ENCODE measurements around the gene AMZ1.
A peak's percentile ranks its signal among the peaks of the same experiment; 100 is the strongest.

The AMZ1 gene

GRCh38 chr7:2687881-2688318 lies at the start of gene AMZ1:
Gene AMZ1 (plus strand): TSS chr7:2688202. CDS start chr7:2700452, 12,250 bp downstream.
- in situ Hi-C loops (cut with MboI; ENCODE audit: low pct_unique_long_range_greater_than_20kb, low sequenced_read_pairs): no loop called here
- no peak for DNase-seq

DNA sequence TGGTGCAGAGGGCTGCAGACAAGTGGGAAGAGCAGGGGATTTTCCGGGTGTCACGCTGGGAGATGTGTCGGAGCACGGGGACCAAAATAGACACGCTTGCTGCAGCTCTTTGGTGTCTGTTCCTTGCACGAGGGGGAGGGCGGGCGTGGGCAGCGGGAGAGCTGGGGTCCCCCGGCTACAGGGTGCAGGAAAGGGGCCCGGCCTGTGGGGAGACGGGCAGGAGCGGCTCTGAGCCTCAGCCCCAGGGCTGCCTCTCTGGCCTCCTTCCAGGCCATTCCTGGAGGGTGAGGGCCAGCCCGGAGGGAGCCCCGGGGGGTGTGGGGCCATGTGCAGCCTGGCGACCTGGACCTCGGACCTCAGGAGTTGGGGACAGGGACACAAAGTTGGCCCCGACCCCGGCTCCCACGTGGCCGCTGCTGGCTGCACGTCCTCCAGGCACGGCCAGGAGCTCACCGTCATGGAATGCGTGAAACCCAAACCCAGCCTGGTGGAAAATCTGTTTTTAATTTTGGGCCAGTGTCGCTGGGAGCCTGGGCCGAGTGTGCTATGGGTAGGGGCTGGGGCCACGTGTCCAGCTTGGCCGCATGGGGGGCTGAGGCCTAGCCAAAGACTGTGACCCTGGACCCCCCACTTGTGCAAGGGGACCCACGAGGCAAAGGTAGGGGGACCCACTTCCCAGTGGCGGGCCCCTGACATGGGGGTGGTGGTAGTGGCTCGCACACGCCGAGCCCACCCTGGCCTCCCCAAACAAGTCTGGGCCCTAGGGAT lies 49.6 kb upstream of the AMZ1 start:
- in situ Hi-C loops (cut with MboI; ENCODE audit: low pct_unique_long_range_greater_than_20kb, low sequenced_read_pairs): no loop called here
- DNase-seq: no peak

- no peak for DNase-seq
- in situ Hi-C loops (cut with MboI; ENCODE audit: low pct_unique_long_range_greater_than_20kb, low sequenced_read_pairs): no loop called here
Observed at GRCh38 chr7:2639181-2639681, 48.8 kb upstream of the AMZ1 start.

DNA sequence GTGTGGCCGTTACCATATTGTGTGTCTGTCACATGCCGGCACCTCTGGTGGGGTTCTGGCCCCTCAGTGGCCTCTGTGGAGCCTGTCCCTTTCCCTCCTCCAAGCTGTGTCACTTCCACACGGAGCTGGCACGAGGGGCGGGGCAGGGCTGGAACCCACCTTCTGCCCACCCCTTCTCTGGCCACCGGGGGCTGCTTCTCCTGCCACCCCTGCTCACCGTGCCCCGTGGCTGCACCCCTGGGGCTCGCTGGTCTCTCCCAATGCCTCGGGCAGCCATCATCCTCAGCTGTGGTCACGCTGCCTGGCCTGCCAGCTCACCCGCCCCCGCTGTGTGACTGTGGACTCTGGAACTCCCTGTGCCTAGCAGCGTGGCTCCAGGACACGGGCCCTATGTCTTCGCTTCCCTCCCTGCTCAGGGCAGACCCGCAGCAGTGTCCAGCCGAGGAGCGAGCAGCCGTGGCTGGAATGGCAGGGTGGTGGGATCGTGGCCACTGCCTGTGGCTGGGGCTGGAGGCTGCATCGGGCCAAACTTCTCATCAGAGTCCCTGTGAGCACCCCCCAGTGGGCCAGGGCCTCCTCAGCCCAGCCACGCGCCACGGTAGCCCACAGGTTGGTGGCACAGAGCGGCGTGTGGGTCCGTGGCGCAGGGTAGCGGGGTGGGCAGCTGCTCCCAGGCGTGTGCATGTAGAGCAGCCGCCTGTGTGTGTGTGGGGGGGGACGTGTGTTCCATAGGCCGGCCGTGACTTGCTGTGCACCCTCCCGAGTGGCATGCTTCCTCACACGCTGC lies 48.1 kb upstream of the AMZ1 start:
- no peak for DNase-seq
- in situ Hi-C loops (cut with MboI; ENCODE audit: low pct_unique_long_range_greater_than_20kb, low sequenced_read_pairs): no loop called here

DNA sequence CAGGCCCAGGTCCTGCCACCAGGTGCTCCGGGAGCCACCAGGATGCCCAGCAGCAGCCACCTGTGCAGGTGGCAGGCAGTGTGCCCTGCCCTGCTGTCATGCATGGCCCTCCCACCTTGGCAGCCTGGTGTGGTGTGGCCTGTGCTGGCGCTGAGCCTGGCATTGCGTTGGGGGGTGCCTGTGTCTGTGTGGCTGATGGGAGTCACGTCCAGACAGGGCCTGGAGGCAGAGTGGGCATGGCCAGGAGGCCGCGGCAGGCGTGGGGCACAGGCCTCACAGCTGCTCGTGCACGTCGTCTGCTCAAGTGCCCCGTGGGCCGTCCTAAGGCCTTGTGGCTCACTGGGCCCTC lies 47.5 kb upstream of the AMZ1 start:
- no peak for DNase-seq
- in situ Hi-C loops (cut with MboI; ENCODE audit: low pct_unique_long_range_greater_than_20kb, low sequenced_read_pairs): no loop called here

- in situ Hi-C loops (cut with MboI; ENCODE audit: low pct_unique_long_range_greater_than_20kb, low sequenced_read_pairs): no loop called here
- DNase-seq: no peak
Observed at GRCh38 chr7:2640846-2641316, 47.1 kb upstream of the AMZ1 start.

DNA sequence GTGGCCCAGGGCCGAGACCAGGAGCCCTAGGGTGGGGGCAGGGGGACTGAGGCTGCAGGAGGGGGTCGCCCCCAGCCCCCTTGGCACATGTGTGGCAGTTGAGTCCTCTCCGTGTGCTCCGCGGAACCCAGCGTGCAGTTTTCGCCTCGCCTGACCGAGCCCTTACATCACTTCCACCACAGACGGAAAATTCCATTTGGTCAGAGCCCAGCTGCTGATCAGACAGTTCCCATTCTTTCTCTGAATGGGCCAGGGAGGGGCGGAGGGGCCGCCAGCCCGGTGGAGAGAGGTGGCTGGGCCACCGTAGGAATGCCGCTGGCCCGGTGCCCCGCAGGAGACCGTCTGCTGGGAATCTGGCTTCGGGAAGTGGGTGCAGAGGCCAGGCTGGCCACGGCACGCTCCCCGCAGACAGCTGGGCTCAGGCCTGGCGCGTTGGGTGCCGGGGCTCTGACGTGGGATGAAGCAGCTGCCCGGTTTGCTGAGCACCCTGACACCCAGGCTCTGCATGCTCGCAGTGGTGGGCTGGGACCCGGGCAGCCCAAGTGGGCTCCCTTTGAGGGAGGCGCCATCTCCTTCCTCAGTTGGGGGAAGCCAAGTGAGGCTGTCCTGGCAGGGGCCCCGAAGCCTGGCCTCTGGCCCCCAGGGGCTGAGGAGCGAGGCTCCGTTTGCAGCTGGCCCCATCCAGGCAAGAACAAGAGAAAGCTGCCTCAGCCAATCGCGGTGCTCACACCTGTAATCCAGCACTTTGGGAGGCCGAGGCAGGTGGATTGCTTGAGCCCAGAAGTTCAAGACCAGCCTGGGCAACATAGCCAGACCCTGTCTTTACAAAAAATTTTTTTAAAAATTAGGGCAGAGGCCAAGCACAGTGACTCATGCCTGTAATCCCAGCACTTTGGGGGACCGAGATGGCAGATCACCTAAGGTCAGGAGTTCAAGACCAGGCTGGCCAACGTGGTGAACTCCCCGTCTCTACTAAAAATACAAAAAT lies 46.3 kb upstream of the AMZ1 start:
- in situ Hi-C loops (cut with MboI; ENCODE audit: low pct_unique_long_range_greater_than_20kb, low sequenced_read_pairs): no loop called here
- peak; percentile 80 for DNase-seq

GRCh38 chr7:2643386-2644219 lies 44.4 kb upstream of the AMZ1 start:
- peak; percentile 24 for DNase-seq
- in situ Hi-C loops (cut with MboI; ENCODE audit: low pct_unique_long_range_greater_than_20kb, low sequenced_read_pairs): no loop called here

DNA sequence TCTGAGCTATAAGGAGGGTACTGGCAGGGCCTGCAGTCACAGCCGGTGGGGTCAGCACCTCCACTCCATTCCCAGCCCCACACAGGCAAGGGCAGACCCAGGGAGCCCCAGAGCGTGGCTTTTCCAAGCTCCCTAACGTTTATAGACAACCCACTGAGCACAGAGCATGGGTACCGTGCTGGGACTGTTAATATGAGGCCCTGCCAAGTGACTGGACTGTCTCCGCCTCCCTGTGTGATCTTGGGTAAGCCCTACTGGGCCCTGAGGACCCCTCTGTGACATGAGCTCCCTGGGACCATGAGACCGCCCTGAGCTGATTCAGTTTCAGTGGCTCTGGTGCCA lies 43.8 kb upstream of the AMZ1 start:
- in situ Hi-C loops (cut with MboI; ENCODE audit: low pct_unique_long_range_greater_than_20kb, low sequenced_read_pairs): no loop called here
- no peak for DNase-seq

DNA sequence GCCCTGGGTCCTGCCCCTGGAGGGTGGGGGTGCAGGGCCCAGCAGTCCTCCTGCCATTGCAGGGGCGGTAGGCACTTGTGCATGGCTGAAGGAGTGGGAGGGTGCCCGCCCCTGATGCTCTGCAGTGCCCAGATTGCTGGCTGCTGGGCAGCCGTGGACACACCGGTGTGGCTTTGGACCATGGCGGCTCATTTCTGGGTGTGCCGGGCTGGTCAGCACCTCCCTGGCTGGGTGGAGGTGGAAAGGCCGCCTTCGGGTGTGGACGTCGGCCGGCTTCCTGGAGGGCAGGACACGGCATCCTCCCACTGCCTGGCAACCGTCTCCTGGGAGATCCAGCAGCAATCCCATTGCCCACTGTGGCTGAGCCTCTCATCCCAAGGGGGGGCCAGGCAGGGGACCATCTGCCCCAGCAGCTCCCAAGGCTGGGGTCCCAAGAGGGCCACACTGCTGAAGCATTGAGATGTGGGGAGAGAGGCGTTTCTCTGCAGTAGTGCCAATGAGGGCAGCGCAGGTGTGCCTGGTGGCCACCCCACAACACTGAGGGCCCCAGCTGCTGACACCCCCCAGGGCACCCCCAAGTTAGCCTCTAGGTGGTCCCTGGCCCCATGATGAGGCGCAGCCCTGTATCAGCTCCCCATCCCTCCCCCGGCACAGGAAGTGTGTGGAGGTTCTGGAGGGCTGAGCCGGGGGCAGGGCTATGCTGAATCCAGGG lies 43.3 kb upstream of the AMZ1 start:
- no peak for DNase-seq
- in situ Hi-C loops (cut with MboI; ENCODE audit: low pct_unique_long_range_greater_than_20kb, low sequenced_read_pairs): no loop called here

- in situ Hi-C loops (cut with MboI; ENCODE audit: low pct_unique_long_range_greater_than_20kb, low sequenced_read_pairs): no loop called here
- DNase-seq: peak; percentile 90
Observed at GRCh38 chr7:2645274-2645868, 42.6 kb upstream of the AMZ1 start.

GRCh38 chr7:2646336-2646679 lies 41.7 kb upstream of the AMZ1 start:
- in situ Hi-C loops (cut with MboI; ENCODE audit: low pct_unique_long_range_greater_than_20kb, low sequenced_read_pairs): no loop called here
- DNase-seq: no peak

DNA sequence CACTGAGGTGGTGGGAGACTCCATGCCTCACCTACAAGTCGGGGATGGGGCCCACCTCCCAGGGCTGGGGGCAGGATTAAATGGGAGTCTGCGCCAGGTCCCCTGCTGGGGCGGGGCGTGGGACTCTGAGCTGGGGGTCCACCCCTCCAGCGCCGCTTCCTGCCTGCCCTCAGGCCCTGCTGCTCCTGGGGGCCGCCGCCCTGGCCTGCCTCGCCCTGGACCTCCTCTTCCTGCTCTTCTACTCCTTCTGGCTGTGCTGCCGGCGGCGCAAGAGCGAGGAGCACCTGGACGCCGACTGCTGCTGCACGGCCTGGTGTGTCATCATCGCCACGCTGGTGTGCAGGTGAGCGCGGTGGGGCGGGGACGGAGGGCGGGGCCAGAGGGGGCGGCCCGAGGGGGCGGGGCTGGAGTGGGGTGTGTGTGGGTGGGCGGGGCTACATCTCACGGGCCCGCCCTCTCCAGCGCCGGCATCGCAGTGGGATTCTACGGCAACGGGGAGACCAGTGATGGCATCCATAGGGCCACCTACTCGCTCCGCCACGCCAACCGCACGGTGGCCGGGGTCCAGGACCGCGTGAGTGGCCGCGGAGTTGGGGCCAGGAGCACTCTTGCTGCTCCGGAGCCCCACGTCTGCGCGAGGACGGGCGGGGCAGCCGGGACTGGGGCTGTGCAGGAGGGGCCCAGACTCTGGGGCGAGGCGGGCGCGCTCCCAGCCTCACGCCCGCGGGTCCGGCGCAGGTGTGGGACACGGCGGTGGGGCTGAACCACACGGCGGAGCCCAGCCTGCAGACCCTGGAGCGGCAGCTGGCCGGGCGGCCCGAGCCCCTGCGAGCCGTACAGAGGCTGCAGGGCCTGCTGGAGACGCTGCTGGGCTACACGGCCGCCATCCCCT lies 41.1 kb upstream of the AMZ1 start:
- DNase-seq: no peak

GRCh38 chr7:2647594-2648172 lies 40.3 kb upstream of the AMZ1 start:
- in situ Hi-C loops (cut with MboI; ENCODE audit: low pct_unique_long_range_greater_than_20kb, low sequenced_read_pairs): no loop called here
- DNase-seq: no peak

More for the DNA sequence above, 41.1 kb upstream of the AMZ1 start:
- in situ Hi-C loops (cut with MboI; ENCODE audit: low pct_unique_long_range_greater_than_20kb, low sequenced_read_pairs): no loop called here

- in situ Hi-C loops (cut with MboI; ENCODE audit: low pct_unique_long_range_greater_than_20kb, low sequenced_read_pairs): no loop called here
- no peak for DNase-seq
Observed at GRCh38 chr7:2649139-2649838, 38.7 kb upstream of the AMZ1 start.

DNA sequence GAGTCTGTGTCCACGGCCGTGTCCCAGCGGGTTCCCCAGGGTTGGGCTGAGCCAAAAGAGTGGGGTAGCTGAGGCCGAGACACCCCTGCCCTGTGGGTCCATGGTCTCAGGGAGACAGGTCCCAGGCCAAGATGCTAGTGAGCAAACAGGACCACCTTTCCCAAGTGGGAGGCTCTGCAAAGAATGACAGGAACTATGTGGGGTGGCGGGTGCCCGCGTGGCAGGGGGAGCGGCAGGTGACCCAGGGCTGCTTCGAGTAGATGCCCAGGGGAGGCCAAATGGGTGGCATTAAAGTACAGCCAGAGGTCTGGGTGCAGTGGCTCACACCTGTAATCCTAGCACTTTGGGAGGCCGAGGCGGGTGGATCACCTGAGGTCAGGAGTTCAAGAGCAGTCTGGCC lies 38.0 kb upstream of the AMZ1 start:
- no peak for DNase-seq
- in situ Hi-C loops (cut with MboI; ENCODE audit: low pct_unique_long_range_greater_than_20kb, low sequenced_read_pairs): no loop called here
